Stimulated activated CD4-positive, alpha-beta T cell treated with anti-CD3 and anti-CD28 coated beads, Interleukin-2, amount 100 ng/mL, for 48 hours (primary cell): Measurements from ENCODE around the gene AKAP12.

ENCODE experiments used
- DNase-seq, 2 donors: peaks; one replicate each; pipeline ENCODE4 v3.0.0-alpha.2; 2020

AKAP12 gene

GRCh38 chr6:151240791-151241642 is 1.2 kb downstream of the AKAP12 start:
- no peak for DNase-seq

- DNase-seq, result no peak
Measured at GRCh38 chr6:151241853-151242252, 2.1 kb downstream of the AKAP12 start.

GRCh38 chr6:151242420-151242861 is 2.7 kb downstream of the AKAP12 start:
- DNase-seq, result no peak

- DNase-seq, result no peak
Measured at GRCh38 chr6:151243481-151243880, 3.7 kb downstream of the AKAP12 start.

- no peak for DNase-seq
Measured at GRCh38 chr6:151247490-151247889, 7.7 kb downstream of the AKAP12 start.

- DNase-seq, result no peak
Measured at GRCh38 chr6:151248295-151248694, 8.5 kb downstream of the AKAP12 start.

GRCh38 chr6:151252634-151253033 is 12.9 kb downstream of the AKAP12 start:
- DNase-seq, result no peak

GRCh38 chr6:151254451-151255081 is 14.8 kb downstream of the AKAP12 start:
- no peak for DNase-seq

- no peak for DNase-seq
Measured at GRCh38 chr6:151255811-151256210, 16.0 kb downstream of the AKAP12 start.

GRCh38 chr6:151257985-151258445 is 18.2 kb downstream of the AKAP12 start:
- no peak for DNase-seq

- no peak for DNase-seq
Measured at GRCh38 chr6:151260205-151260604, 20.4 kb downstream of the AKAP12 start.

- DNase-seq, result no peak
Measured at GRCh38 chr6:151263035-151263434, 23.3 kb downstream of the AKAP12 start.

GRCh38 chr6:151263967-151264366 is 24.2 kb downstream of the AKAP12 start:
- no peak for DNase-seq

GRCh38 chr6:151265282-151265681 is 25.5 kb downstream of the AKAP12 start:
- DNase-seq, result no peak

GRCh38 chr6:151269321-151269995 is 29.7 kb downstream of the AKAP12 start:
- DNase-seq, result no peak

- no peak for DNase-seq
Measured at GRCh38 chr6:151275121-151275520, 35.4 kb downstream of the AKAP12 start.

GRCh38 chr6:151275566-151275965 is 35.8 kb downstream of the AKAP12 start:
- no peak for DNase-seq

GRCh38 chr6:151276112-151276740 is 36.5 kb downstream of the AKAP12 start:
- DNase-seq, result no peak

- no peak for DNase-seq
Measured at GRCh38 chr6:151279891-151280290, 40.1 kb downstream of the AKAP12 start.

- no peak for DNase-seq
Measured at GRCh38 chr6:151280859-151281258, 41.1 kb downstream of the AKAP12 start.

- DNase-seq, result no peak
Measured at GRCh38 chr6:151284012-151284411, 44.2 kb downstream of the AKAP12 start.

- no peak for DNase-seq
Measured at GRCh38 chr6:151284548-151285017, 44.8 kb downstream of the AKAP12 start.

GRCh38 chr6:151285122-151285521 is 45.4 kb downstream of the AKAP12 start:
- no peak for DNase-seq
